ENCODE measurements around the gene HADHB.
A peak's percentile ranks its signal among the peaks of the same experiment; 100 is the strongest.

The HADHB gene

GRCh38 chr2:26243470-26244308 is 1.1 kb upstream of the HADHB start:
- peak overlapping the region; percentile 81 for H3K4me3 ChIP-seq (replicated peaks; ENCODE audit: insufficient read depth, low read length)
- no peak for DNase-seq (ENCODE audit: low read depth in 1 of 2, low spot score in 1 of 2)
- peak overlapping the region; percentile 99 for H3K27ac ChIP-seq (replicated peaks)
- TF ChIP-seq SPI1 (IDR thresholded peaks at IDR 0.05; ENCODE audit: borderline replicate concordance, low read depth) = no peak
- TF ChIP-seq REST (IDR thresholded peaks at IDR 0.05; ENCODE audit: insufficient replicate concordance, low read depth) = no peak
- no peak for TF ChIP-seq GABPA (IDR thresholded peaks at IDR 0.05; ENCODE audit: low read depth)
- no peak for TF ChIP-seq CTCF (IDR thresholded peaks at IDR 0.05; ENCODE audit: insufficient read depth, low read length)
- no peak for TF ChIP-seq POLR2AphosphoS5 (IDR thresholded peaks at IDR 0.05; ENCODE audit: low read depth)
- H3K27me3 ChIP-seq (ENCODE audit: insufficient read depth, poor library complexity, severe bottlenecking) = no peaks in the 10 kb centered on the region

GRCh38 chr2:26245231-26245732 is 543 bp downstream of the HADHB start:
- Histone ChIP-seq H3K27me3 (ENCODE audit: insufficient read depth, poor library complexity, severe bottlenecking) (no peaks in the 10 kb centered on the region), H3K27ac (replicated peaks) (peak overlapping the region; percentile 99), H3K4me3 (replicated peaks; ENCODE audit: insufficient read depth, low read length) (peak overlapping the region; percentile 81)
- peak in 1 of 2 experiments; percentile 58 for DNase-seq (ENCODE audit: low read depth in 1 of 2, low spot score in 1 of 2)
- TF ChIP-seq POLR2AphosphoS5 (IDR thresholded peaks at IDR 0.05; ENCODE audit: low read depth) (no peak; the same call in 1 of the 2 replicates), REST (IDR thresholded peaks at IDR 0.05; ENCODE audit: insufficient replicate concordance, low read depth) (no peak), GABPA (IDR thresholded peaks at IDR 0.05; ENCODE audit: low read depth) (no peak), CTCF (IDR thresholded peaks at IDR 0.05; ENCODE audit: insufficient read depth, low read length) (no peak), SPI1 (IDR thresholded peaks at IDR 0.05; ENCODE audit: borderline replicate concordance, low read depth) (no peak)

- TF ChIP-seq SPI1 (IDR thresholded peaks at IDR 0.05; ENCODE audit: borderline replicate concordance, low read depth) = no peak
- no peak for TF ChIP-seq POLR2AphosphoS5 (IDR thresholded peaks at IDR 0.05; ENCODE audit: low read depth)
- no peak for TF ChIP-seq GABPA (IDR thresholded peaks at IDR 0.05; ENCODE audit: low read depth)
- no peak for TF ChIP-seq REST (IDR thresholded peaks at IDR 0.05; ENCODE audit: insufficient replicate concordance, low read depth)
- TF ChIP-seq CTCF (IDR thresholded peaks at IDR 0.05; ENCODE audit: insufficient read depth, low read length) = no peak
- no peaks in the 10 kb centered on the region for H3K27me3 ChIP-seq (ENCODE audit: insufficient read depth, poor library complexity, severe bottlenecking)
- H3K27ac ChIP-seq (replicated peaks) = peak overlapping the region; percentile 99
- no peak for DNase-seq (ENCODE audit: low read depth in 1 of 2, low spot score in 1 of 2)
- H3K4me3 ChIP-seq (replicated peaks; ENCODE audit: insufficient read depth, low read length) = peak overlapping the region; percentile 81
Measured at GRCh38 chr2:26245810-26246209, 1.1 kb downstream of the HADHB start.
